Colonic mucosa (tissue), 4 donors: ENCODE data around the gene RGS3. TPM values are rescaled to one million over a fixed set of nuclear protein-coding genes. Genes with fewer than 3 reads are reported as not detected.

ENCODE experiments used
- DNase-seq: peaks from one replicate; pipeline ENCODE4 v3.0.0-alpha.2; 2020
- H3K27ac ChIP-seq: fragments of 200-600 bp; one replicate; pipeline ENCODE4 v1.8.0; 2021
- H3K27me3 ChIP-seq: fragments of 200-600 bp; one replicate; pipeline ENCODE4 v1.8.0; 2021
- H3K36me3 ChIP-seq: fragments of 200-600 bp; one replicate; pipeline ENCODE4 v1.8.0; 2021
- H3K4me1 ChIP-seq: fragments of 200-600 bp; one replicate; pipeline ENCODE4 v1.8.0; 2021; ENCODE audit warnings: mild to moderate bottlenecking
- H3K4me3 ChIP-seq: fragments of 200-600 bp; one replicate; pipeline ENCODE4 v1.8.0; 2021
- H3K9ac ChIP-seq, 2 donors: one replicate each; pipeline ENCODE4 v1.7.0; 2013; ENCODE audit warnings: control low read depth in 2 of 2, low read depth in 2 of 2, low read length in 2 of 2
- H3K9me3 ChIP-seq: fragments of 200-600 bp; one replicate; pipeline ENCODE4 v1.8.0; 2021
- intact Hi-C: fragments of 100-400 bp; cut with DNase I; formaldehyde crosslinking; loops from one replicate; pipeline ENCODE4 v1.14.1; 2022
- total RNA-seq, 2 donors: library from RNA; stranded (reverse); fragmentation: NEBNext Ultra II Directional in 1 of 2; extraction: Animal tissue kit (Norgen Biotek cat#: 25700) in 1 of 2; gene quantifications; one replicate each; pipeline ENCODE4 v1.2.1, GENCODE V29; 2021
- TF ChIP-seq, protein P1 (sequence below): fragments of 200-600 bp; IDR thresholded peaks from one replicate; pipeline ENCODE4 v1.8.0; 2022; ENCODE audit warnings: antibody characterized with exemption, mild to moderate bottlenecking
- donor health status: healthy.
- donor health status: DM: no; HTN: no; CAD: no.
- donor health status: DM: no; HTN: no; CAD: no.

Gene RGS3
- total RNA-seq, 2 donors from 2014 or later: 67.4 to 71.1 TPM

GRCh38 chr9:113630386-113631136, 167.0 kb downstream of the RGS3 start:
- no peak for DNase-seq
- H3K9ac ChIP-seq: no peak overlapping the region
- no peak overlapping the region for H3K4me3 ChIP-seq
- TF ChIP-seq, protein P1, sequence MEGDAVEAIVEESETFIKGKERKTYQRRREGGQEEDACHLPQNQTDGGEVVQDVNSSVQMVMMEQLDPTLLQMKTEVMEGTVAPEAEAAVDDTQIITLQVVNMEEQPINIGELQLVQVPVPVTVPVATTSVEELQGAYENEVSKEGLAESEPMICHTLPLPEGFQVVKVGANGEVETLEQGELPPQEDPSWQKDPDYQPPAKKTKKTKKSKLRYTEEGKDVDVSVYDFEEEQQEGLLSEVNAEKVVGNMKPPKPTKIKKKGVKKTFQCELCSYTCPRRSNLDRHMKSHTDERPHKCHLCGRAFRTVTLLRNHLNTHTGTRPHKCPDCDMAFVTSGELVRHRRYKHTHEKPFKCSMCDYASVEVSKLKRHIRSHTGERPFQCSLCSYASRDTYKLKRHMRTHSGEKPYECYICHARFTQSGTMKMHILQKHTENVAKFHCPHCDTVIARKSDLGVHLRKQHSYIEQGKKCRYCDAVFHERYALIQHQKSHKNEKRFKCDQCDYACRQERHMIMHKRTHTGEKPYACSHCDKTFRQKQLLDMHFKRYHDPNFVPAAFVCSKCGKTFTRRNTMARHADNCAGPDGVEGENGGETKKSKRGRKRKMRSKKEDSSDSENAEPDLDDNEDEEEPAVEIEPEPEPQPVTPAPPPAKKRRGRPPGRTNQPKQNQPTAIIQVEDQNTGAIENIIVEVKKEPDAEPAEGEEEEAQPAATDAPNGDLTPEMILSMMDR: no peak
- intact Hi-C loops: no loop called here
- no peaks in the 10 kb centered on the region for H3K27me3 ChIP-seq
- no peaks in the 10 kb centered on the region for H3K9me3 ChIP-seq
- H3K36me3 ChIP-seq: no peaks in the 10 kb centered on the region
- no peak overlapping the region for H3K27ac ChIP-seq
- H3K4me1 ChIP-seq: no peaks in the 10 kb centered on the region

DNA sequence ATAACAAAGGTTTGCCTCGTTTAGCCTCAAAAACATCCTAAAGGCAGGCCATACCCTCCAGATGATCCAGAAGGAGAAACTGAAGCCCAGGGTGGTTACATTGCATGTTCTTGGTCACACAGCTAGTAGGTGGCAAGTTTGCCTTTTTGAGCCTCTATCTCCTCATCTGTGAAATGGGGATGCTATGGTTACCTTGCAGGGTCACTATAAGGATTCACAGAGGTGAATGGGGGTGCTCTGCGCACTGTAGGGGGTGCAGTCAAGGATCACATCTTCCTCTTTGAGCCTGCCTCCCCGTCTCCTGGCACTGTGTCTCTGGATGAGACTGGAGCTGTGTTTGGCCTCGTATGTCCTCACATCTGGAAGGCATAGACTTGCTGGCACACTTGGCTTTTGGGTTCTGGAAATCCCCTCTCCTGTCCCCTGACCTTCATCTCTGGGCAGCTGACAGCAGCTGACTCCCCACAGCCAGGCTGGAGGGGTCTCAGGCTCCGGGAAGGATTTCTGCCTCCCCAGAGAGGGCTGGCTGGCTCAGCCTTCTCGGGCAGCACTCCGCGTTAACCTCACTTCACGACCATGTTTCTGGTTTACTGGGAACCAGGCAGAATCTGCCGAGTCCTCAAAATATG, 167.7 kb downstream of the RGS3 start:
- Histone ChIP-seq H3K9me3 (no peaks in the 10 kb centered on the region), H3K36me3 (no peaks in the 10 kb centered on the region), H3K27me3 (no peaks in the 10 kb centered on the region), H3K4me3 (no peak overlapping the region), H3K4me1 (no peaks in the 10 kb centered on the region), H3K27ac (no peak overlapping the region), H3K9ac (no peak overlapping the region)
- no peak for DNase-seq
- intact Hi-C loops: no loop called here
- TF ChIP-seq, protein P1: no peak

- intact Hi-C loops: no loop called here
- H3K4me1 ChIP-seq: no peaks in the 10 kb centered on the region
- no peak overlapping the region for H3K9ac ChIP-seq
- TF ChIP-seq, protein P1: no peak
- H3K4me3 ChIP-seq: no peak overlapping the region
- H3K9me3 ChIP-seq: no peaks in the 10 kb centered on the region
- no peak for DNase-seq
- no peaks in the 10 kb centered on the region for H3K27me3 ChIP-seq
- no peaks in the 10 kb centered on the region for H3K36me3 ChIP-seq
- no peak overlapping the region for H3K27ac ChIP-seq
Measured at GRCh38 chr9:113631871-113632665, 168.5 kb downstream of the RGS3 start.

DNA sequence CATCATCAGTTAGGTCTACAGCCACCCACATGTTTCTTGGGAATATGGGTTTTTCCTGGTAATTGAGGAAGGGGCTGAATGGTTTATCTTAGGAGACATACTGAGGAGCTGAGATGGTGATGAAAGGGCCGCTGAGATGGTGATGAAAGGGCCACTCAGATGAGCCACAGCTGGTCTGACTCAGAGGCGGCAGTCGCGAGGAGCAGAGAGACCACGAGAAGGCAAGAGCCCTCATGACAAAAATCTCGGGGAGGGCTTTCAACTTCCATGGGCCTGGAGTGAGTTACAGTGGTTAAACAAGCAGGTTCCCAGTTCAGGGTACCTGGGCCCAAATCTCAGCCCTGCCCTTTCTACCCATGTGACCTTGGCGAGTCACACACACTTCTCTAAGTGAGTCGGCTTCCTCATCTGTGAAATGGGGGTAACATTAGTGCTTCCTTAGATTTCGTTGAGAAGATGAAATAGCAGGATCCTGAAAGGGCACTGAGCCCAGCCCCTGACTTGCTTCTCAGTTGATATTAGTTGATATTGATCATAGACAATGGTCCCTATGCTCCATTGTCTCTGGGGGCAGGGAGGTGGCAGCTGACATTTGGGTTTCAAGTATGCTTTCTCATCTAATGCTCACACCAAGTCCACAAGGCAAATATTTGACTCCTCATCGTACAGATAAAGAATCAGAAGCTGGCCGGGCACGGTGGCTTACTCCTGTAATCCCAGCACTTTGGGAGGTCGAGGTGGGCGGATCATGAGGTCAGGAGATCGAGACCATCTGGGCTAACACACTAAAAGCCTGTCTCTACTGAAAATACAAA, 169.5 kb downstream of the RGS3 start:
- TF ChIP-seq, protein P1: no peak
- no peaks in the 10 kb centered on the region for H3K27me3 ChIP-seq
- H3K4me1 ChIP-seq: no peaks in the 10 kb centered on the region
- H3K36me3 ChIP-seq: no peaks in the 10 kb centered on the region
- H3K4me3 ChIP-seq: no peak overlapping the region
- no peak overlapping the region for H3K27ac ChIP-seq
- no peak overlapping the region for H3K9ac ChIP-seq
- H3K9me3 ChIP-seq: no peaks in the 10 kb centered on the region
- DNase-seq: no peak
- intact Hi-C loops: no loop called here
